ENCODE results near the gene RSPH10B.
"Not testable (repeated sequence)": the region's sequence is repeated elsewhere in the genome, so short reads cannot be mapped to it uniquely, and the experiment has no call there.

RSPH10B gene

DNA sequence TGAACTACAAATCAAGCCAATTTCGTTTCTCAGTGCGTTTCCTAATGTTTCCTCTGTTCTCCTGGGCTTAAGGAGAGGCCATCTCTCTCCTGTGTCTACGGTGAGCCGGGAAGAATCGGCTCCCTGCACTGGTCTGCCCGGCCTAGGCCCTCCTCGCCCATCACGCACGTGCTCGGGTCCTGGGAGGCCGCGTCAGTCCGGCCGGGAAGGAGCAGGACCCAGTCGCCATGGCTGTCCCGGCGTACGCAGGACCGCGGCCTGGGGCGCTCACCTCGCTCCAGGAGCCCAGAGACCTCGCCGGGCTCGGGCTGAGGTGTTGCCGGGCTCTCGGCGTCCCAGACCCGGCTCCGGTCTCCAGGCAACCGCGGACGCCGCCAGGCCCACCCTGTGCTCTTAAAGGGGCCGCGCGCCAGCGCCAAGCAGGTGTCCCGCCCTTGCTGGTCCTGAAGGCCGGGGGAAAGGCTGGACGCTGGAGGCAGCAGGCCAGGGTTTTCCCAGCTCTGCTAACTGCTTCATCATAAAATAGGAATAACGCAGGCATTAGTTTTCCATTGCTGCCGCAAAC is at the start of gene RSPH10B:
Gene RSPH10B, minus strand, starts transcription at position 343 of the 565 bp plus-strand sequence. CDS start 3,573 bp downstream, outside the sequence.
- H3K27ac ChIP-seq; DNase-seq (ENCODE audit: low spot score); H3K4me3 ChIP-seq: not testable (repeated sequence)

DNA sequence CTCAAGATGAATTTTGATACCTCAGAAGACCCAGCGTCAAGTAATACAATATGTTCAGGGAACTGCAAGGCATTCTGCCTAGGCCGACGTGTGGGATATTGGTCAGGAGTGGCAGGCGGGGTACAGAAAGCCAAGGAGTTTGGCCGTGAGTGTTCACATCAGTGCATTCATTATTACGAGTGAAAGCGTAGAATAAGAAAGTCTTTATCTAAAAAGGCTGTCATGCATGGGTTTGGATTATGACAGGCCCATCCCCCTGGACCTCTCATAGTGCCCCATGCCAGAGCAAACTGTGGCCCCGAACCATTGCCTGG is 46.1 kb upstream of the RSPH10B start:
- no peak for DNase-seq (ENCODE audit: low spot score)
- H3K4me3 ChIP-seq: no peak overlapping the region
- no peak overlapping the region for H3K27ac ChIP-seq
- TF ChIP-seq, protein P1, sequence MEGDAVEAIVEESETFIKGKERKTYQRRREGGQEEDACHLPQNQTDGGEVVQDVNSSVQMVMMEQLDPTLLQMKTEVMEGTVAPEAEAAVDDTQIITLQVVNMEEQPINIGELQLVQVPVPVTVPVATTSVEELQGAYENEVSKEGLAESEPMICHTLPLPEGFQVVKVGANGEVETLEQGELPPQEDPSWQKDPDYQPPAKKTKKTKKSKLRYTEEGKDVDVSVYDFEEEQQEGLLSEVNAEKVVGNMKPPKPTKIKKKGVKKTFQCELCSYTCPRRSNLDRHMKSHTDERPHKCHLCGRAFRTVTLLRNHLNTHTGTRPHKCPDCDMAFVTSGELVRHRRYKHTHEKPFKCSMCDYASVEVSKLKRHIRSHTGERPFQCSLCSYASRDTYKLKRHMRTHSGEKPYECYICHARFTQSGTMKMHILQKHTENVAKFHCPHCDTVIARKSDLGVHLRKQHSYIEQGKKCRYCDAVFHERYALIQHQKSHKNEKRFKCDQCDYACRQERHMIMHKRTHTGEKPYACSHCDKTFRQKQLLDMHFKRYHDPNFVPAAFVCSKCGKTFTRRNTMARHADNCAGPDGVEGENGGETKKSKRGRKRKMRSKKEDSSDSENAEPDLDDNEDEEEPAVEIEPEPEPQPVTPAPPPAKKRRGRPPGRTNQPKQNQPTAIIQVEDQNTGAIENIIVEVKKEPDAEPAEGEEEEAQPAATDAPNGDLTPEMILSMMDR (IDR thresholded peaks at IDR 0.05): no peak

- no peak overlapping the region for H3K4me3 ChIP-seq
- DNase-seq (ENCODE audit: low spot score): no peak
- H3K27ac ChIP-seq: peak overlapping the region in 1 of 2 donors; percentile 21
- TF ChIP-seq, protein P1 (IDR thresholded peaks at IDR 0.05): no peak
Measured at GRCh38 chr7:6015917-6016652, 45.6 kb upstream of the RSPH10B start.

DNA sequence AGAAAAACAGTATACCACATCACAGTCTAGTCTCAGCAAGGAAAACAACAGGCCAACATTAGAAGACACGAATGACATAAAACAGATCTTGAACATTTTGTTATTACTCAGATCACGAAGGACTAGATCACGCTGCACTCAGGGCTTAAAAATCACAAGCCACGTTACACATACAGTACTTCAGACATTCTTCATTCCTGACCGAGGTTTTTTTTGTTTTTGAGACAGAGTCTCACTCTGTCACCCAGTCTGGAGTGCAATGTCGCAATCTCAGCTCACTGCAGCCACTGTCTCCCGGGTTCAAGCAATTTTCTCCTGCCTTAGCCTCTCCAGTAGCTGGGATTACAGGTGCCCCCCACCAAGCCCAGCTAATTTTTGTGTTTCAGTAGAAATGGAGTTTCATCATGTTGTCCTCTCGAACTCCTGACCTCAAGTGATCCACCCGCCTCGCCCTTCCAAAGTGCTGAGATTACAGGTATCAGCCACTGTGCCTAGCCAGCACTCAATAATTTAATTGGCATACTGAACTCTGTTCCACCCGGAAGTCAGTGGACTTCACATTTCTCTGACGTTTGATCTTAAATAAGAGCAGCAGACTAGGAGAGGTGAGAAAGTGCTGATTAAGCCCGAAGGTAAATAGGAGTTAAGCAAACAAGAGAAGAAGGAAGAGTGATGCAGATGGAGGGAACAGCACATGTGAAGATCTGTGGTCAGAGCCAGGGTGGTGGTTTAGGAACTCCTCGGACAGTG is 42.0 kb upstream of the RSPH10B start:
- Histone ChIP-seq H3K4me3 (no peak overlapping the region), H3K27ac (no peak overlapping the region)

DNA sequence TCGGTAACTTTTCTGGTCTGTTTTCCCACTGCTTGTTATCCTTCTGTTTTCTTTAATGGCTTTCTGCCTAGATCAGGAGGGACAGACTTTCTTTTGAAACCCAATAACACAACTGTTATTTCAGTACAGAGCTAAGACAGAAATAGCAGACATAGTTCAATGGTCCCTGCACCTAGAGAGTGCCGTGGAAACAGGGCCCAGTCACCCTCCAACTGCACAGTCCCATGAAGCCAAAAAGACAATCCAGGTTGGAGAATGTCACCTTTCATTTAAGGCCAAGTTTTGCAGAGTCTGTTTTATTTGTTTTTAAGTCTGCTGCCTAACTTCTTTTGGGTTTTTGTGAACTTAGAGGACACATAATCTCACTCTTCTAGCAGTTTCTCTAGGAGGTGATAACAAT is 41.1 kb upstream of the RSPH10B start:
- TF ChIP-seq, protein P1 (IDR thresholded peaks at IDR 0.05): no peak
- no peak overlapping the region for H3K27ac ChIP-seq
- H3K4me3 ChIP-seq: no peak overlapping the region
- DNase-seq (ENCODE audit: low spot score): no peak

More for the DNA sequence above, 42.0 kb upstream of the RSPH10B start:
- TF ChIP-seq, protein P1 (IDR thresholded peaks at IDR 0.05): no peak
- DNase-seq (ENCODE audit: low spot score): no peak

DNA sequence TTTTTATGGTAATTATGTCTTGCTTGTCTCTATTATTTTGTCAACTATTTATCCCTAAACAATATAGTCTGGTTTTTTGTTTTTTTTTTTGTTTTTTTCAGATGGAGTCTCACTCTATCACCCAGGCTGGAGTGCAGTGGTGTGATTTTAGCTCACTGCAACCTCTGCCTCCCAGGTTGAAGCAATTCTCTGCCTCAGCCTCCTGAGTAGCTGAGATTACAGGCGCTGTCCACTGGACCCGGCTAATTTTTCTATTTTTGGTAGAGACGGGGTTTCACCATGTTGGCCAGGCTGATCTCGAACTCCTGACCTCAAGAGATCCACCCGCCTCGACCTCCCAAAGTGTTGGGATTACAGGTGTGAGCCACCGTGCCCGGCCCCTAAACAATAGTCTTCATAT is 39.9 kb upstream of the RSPH10B start:
- not testable (repeated sequence) for H3K27ac ChIP-seq; H3K4me3 ChIP-seq; DNase-seq (ENCODE audit: low spot score)

DNA sequence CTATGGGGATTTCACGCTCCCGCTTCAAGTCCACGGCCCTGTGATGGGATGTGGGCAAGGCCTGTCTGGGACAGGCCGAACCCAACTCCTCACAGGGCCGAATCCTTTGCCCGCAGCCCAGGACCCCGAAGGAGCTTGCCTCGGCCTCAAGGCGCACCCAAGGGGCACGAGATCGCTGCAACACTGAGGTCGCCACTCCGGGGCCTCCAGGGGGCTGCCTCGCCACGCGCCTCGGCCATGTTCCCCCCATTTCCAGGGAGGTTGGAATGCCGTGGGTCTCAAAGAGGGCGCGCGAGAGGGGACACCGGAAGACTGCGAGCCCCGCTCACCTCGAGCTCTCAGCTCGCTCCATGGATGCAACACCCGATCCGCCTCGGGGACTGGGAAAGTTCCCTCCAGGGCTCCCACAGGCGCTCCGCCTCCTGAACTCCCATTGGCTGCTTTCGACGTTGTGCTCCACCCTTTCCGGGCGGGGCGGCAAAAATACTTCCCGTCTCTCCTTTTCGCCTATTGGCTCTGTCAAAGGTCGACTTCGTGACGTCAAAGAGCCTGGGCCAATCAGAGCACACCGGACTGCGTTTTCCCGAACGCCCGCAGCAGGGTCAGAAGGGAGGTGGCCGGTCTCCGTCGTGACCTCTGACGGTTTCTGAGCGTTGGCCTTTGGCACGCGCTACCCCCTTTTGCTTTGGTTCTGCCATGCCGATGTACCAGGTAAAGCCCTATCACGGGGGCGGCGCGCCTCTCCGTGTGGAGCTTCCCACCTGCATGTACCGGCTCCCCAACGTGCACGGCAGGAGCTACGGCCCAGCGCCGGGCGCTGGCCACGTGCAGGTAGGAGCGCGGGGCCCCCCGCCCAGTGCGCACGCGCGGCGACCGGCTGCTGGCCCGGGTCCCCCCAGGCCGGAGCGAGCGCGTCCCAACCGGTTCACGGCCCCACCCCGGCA is 38.5 kb upstream of the RSPH10B start, which contains the start of the genes AIMP2 and PMS2:
Gene AIMP2, plus strand, starts transcription at position 605 of the 944 bp plus-strand sequence. Its CDS starts 92 bp downstream, at position 697.
Gene PMS2, minus strand, starts transcription at position 382 of the 944 bp plus-strand sequence. Its CDS starts 30 bp downstream, at position 352.
- DNase-seq (ENCODE audit: low spot score): peak; percentile 99
- Histone ChIP-seq H3K27ac (peak within 1 kb of the TSS; percentile 48 to 97), H3K4me3 (peak within 1 kb of the TSS; percentile 92)
- TF ChIP-seq, protein P1 (IDR thresholded peaks at IDR 0.05): no peak

DNA sequence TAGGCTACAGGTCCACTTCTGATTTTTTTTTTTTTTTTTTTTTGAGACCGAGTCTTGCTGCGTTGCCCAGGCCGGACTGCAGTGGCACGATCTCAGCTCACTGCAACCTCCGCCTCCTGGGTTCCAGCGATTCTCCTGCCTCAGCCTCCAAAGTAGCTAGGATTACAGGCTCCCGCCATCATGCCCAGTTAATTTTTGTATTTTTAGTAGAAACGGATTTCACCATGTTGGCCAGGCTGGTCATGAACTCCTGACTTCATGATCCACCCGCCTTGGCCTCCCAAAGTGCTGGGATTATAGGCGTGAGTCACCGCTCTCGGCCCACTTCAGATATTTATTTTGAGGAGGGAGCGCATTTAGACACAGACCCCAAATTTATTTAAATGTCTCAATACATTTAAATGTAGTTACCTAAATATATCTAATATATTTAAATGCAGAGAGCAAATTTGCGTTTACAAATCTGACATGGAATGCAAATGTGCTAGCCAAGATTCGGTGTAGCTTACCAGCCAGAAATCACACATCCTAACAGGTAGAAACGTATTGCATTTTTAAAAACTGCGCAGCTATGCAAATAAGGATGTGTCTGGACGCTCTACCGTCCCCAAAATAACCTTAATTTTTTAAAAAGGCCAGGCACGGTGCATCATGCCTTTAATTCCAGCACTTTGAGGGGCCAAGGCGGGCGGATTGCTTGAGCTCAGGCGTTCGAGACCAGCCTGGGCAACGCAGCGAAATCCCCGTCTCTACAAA is 37.5 kb upstream of the RSPH10B start:
- H3K27ac ChIP-seq: peak overlapping the region in 1 of 2 donors; percentile 48
- peak overlapping the region; percentile 92 for H3K4me3 ChIP-seq
- DNase-seq (ENCODE audit: low spot score): not testable (repeated sequence)

Measured in coronary artery (tissue), 2 donors.